Epithelial cell of prostate (primary cell): ENCODE data around the gene CCL23.
"Not testable (repeated sequence)": the region's sequence is repeated elsewhere in the genome, so short reads cannot be mapped to it uniquely, and the experiment has no call there.

Experiments used
- DNase-seq: peaks from one replicate; pipeline ENCODE4 v3.0.0-alpha.2; 2011; ENCODE audit warnings: low read depth, low spot score
- H3K27ac ChIP-seq: fragments of 450-650 bp; 2 replicates; pipeline ENCODE4 v1.5.1; 2017; ENCODE audit warnings: mild to moderate bottlenecking

The CCL23 gene

GRCh38 chr17:36008998-36009665 lies 8.6 kb downstream of the CCL23 start:
- no peak overlapping the region for H3K27ac ChIP-seq
- DNase-seq: no peak

GRCh38 chr17:36004594-36005108 lies 13.1 kb downstream of the CCL23 start:
- no peak for DNase-seq
- no peak overlapping the region for H3K27ac ChIP-seq

- no peak for DNase-seq
- H3K27ac ChIP-seq: no peak overlapping the region
These were observed 15.1 kb downstream of the CCL23 start for GRCh38 chr17:36002631-36003030.

- DNase-seq: no peak
- H3K27ac ChIP-seq: no peak overlapping the region
These were observed 15.7 kb downstream of the CCL23 start for GRCh38 chr17:36001862-36002603.

- H3K27ac ChIP-seq: no peak within 1 kb of the TSS
- DNase-seq: no peak
These were observed 16.5 kb downstream of the CCL23 start, which contains the start of gene CCL15 for GRCh38 chr17:36001110-36001771. TSS of gene CCL15 (minus strand) at chr17:36001553. CDS start at chr17:36001492, 61 bp downstream.

GRCh38 chr17:36000732-36001109 lies 17.1 kb downstream of the CCL23 start:
- no peak for DNase-seq
- H3K27ac ChIP-seq: no peak overlapping the region

GRCh38 chr17:35998756-35999155 lies 19.0 kb downstream of the CCL23 start:
- H3K27ac ChIP-seq: no peak overlapping the region
- no peak for DNase-seq

GRCh38 chr17:35998018-35998545 lies 19.7 kb downstream of the CCL23 start:
- no peak for DNase-seq
- H3K27ac ChIP-seq: no peak overlapping the region

GRCh38 chr17:35995346-35995745 lies 22.4 kb downstream of the CCL23 start:
- not testable (repeated sequence) for DNase-seq, H3K27ac ChIP-seq

GRCh38 chr17:35991075-35991474 lies 26.7 kb downstream of the CCL23 start:
- no peak for DNase-seq
- H3K27ac ChIP-seq: no peak overlapping the region

GRCh38 chr17:35988164-35988563 lies 29.6 kb downstream of the CCL23 start:
- no peak for DNase-seq
- H3K27ac ChIP-seq: no peak overlapping the region

- H3K27ac ChIP-seq: no peak within 1 kb of the TSS
- no peak for DNase-seq
These were observed 31.1 kb downstream of the CCL23 start, which contains the start of gene CCL14 for GRCh38 chr17:35986643-35987042. TSS of gene CCL14 (minus strand) at chr17:35986729. CDS start at chr17:35986649, 80 bp downstream.

- no peak for DNase-seq
- H3K27ac ChIP-seq: no peak overlapping the region
These were observed 33.6 kb downstream of the CCL23 start for GRCh38 chr17:35984140-35984539.

- no peak for DNase-seq
- H3K27ac ChIP-seq: no peak overlapping the region
These were observed 35.2 kb downstream of the CCL23 start for GRCh38 chr17:35982409-35983191.

- H3K27ac ChIP-seq: no peak overlapping the region
- DNase-seq: no peak
These were observed 35.9 kb downstream of the CCL23 start for GRCh38 chr17:35981908-35982330.

GRCh38 chr17:35981246-35981645 lies 36.5 kb downstream of the CCL23 start, which contains the start of gene CCL16:
TSS of gene CCL16 (minus strand) at chr17:35981497. CDS start at chr17:35981420, 77 bp downstream.
- no peak within 1 kb of the TSS for H3K27ac ChIP-seq
- DNase-seq: no peak

- H3K27ac ChIP-seq: no peak overlapping the region
- DNase-seq: no peak
These were observed 39.4 kb downstream of the CCL23 start for GRCh38 chr17:35978346-35978745.

GRCh38 chr17:35977509-35977908 lies 40.3 kb downstream of the CCL23 start:
- H3K27ac ChIP-seq: no peak overlapping the region
- DNase-seq: no peak

- DNase-seq: peak; percentile 50
These were observed 44.2 kb downstream of the CCL23 start for GRCh38 chr17:35973333-35974260.

More at GRCh38 chr17:35973333-35974260, 44.2 kb downstream of the CCL23 start:
- H3K27ac ChIP-seq: peak overlapping the region; percentile 75
